Dedifferentiated amniotic fluid mesenchymal stem cell (primary cell): ENCODE results near the gene SPTLC2.
"Not testable (repeated sequence)": the region's sequence is repeated elsewhere in the genome, so short reads cannot be mapped to it uniquely, and the experiment has no call there.

ENCODE experiments used
- DNase-seq: peaks from one replicate; pipeline ENCODE4 v3.0.0-alpha.2; 2016; ENCODE audit errors: extremely low spot score

The SPTLC2 gene

DNA sequence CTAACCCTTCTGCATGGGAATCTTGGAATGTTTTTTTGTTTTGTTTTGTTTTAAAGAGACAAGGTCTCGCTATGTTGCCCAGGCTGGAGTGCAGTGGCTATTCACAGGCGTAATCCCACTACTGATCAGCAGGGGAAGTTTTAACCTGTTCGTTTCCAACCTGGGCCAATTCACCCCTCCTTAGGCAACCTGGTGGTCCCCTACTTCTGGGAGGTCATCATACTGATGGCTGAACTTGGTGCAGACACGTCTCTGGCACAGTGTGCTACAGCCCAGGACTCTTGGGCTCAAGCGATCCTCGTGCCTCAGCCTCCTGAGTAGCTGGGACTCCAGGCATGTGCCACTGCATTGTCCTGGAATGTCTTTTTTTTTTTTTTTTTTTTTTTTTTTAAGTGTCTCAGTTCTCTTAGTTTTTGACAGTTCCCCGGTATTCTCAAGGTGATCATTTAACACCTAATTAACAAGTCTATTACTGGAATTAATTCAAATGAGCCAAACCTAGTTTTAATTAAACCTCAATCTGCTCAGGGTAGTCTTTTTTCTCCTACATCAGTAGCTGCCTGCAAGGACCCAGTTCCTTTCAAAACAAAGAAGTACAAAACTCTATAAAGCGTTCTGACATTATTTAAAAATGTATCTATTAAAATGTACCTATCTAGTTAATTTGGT is 68.8 kb downstream of the SPTLC2 start:
- no peak for DNase-seq

GRCh38 chr14:77545171-77545570 is 71.3 kb downstream of the SPTLC2 start:
- DNase-seq: not testable (repeated sequence)

GRCh38 chr14:77544571-77544970 is 71.9 kb downstream of the SPTLC2 start:
- no peak for DNase-seq

- DNase-seq: no peak
Measured at GRCh38 chr14:77543637-77544334, 72.7 kb downstream of the SPTLC2 start.

DNA sequence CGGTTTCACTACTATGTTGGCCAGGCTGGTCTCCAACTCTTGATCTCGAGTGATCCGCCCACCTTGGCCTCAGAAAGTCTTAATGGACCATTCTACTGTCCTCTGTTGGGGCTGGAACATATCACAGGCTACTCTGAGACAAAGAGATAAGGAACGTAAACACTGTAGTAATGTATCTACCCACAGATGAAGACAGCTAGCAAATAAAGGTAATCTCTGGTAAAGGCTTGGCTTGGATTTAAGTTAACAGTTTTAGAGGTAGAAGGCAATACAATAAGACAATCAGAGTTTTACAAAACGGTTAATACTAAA is 73.2 kb downstream of the SPTLC2 start:
- no peak for DNase-seq

DNA sequence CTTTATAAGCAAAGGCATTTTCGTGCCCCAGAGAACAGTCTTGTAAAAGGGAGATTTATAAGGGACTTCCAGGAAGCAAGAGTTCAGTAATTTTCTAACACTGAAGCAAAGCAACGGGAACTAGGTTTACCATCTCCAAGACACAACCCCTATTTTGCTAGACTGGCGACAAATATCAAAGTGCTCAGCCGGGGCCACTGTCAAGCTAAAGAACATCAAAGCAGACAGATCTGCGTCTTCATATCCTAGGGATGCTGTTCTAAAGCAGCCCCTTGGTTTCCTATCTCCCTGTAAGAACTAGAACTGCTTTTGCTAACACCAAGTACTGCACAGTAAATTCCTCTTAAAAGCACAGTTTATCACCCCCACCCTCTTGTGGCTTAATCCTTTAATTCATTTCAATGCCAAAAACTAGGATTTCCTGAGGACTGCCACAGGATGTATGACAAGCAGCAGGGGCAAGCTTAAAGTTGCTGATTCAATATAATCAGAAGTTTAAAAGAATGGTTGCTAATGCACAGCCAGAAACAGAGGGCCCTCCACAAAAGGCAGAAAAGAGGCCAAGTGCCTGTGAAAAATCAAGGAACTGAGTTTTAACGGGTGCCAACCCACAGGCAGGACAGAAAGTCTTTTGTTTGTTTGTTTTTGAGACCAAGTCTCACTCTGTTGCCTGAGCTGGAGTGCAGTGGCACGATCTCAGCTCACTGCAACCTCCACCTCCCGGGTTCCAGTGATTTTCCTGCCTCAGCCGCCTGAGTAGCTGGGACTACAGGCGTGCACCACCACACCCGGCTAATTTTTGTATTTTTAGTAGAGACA is 73.8 kb downstream of the SPTLC2 start:
- DNase-seq: no peak

DNA sequence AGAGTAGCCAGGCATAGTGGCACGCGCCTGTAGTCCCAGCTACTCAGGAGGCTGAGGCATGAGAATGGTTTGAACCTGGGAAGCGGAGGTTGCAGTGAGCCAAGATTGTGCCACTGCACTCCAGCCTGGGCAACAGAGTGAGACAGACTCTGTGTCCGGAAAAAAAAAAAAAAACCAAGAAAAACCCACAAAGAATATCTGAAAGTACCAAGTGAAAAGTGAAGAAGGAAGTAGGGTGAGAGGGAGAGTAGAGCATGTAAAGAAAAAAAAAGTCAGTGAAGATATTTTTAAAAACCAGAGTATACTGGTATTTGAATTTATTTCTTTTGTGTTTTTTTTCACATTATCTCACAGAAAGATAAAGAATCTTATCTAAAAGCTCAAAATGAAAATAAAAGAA is 74.5 kb downstream of the SPTLC2 start:
- no peak for DNase-seq

- not testable (repeated sequence) for DNase-seq
Measured at GRCh38 chr14:77536951-77537350, 79.5 kb downstream of the SPTLC2 start.

- no peak for DNase-seq
Measured at GRCh38 chr14:77531071-77531470, 85.4 kb downstream of the SPTLC2 start.

DNA sequence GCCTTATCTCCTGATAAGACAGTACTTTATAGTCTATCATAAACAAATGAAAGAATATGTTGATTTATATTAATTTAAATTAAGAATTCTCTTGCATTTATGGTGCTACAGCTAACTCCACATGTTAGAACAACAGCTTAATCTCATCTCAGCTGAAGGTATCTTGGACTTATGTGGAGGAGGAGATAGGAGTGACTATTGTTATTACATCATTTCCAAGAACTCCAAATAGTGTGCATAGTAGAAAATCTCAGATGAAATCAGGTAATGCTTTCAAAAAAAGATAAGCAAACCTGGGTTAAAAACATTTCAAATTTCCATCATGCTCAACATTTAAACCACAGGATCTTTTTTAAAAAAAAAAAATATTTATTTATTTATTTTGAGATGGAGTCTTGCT is 86.5 kb downstream of the SPTLC2 start:
- DNase-seq: no peak

DNA sequence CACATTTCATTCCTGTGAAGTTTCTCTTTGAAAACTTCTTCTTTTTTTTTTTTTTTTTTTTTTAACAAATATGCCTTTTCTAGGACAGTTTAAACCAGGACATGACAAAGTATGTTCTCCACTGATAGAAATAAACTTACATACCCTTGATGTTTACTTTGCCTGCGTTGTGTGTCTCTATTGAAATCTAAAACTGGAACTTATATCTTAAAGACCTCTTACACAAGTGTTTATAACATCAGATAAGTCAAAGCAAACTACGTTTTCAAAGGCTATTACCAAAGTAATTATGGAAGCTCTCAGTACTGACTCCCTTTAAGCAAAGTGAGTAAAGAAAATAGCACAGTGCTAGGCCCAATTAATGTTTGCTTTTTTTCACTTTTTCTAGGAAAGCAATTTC is 87.2 kb downstream of the SPTLC2 start:
- DNase-seq: no peak

GRCh38 chr14:77528701-77529100 is 87.7 kb downstream of the SPTLC2 start:
- not testable (repeated sequence) for DNase-seq

GRCh38 chr14:77526266-77526665 is 90.2 kb downstream of the SPTLC2 start:
- DNase-seq: no peak

DNA sequence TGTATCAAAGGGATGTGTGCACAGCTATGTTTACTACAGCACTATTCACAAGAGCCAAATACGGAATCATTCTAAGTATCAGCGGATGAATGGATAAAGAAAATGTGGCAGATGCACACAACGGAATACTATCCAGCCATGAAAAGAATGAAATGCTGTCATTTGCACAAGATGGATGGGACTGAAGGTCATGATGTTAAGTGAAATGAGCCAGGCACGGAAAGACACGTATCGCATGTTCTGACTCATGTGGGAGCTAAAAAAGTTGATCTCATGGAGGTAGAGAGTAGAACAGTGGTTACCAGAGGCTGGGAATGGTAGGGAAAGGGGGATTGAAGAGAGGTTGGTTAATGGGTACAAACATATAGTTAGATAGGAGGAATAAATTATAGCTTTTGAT is 91.9 kb downstream of the SPTLC2 start:
- no peak for DNase-seq

- no peak for DNase-seq
Measured at GRCh38 chr14:77523109-77523508, 93.3 kb downstream of the SPTLC2 start.

- DNase-seq: no peak
Measured at GRCh38 chr14:77520555-77520954, 95.9 kb downstream of the SPTLC2 start.

- DNase-seq: no peak
Measured at GRCh38 chr14:77516126-77516525, 100.3 kb downstream of the SPTLC2 start.

- DNase-seq: no peak
Measured at GRCh38 chr14:77511486-77512162, 104.8 kb downstream of the SPTLC2 start.

- no peak for DNase-seq
Measured at GRCh38 chr14:77509366-77509765, 107.1 kb downstream of the SPTLC2 start.

- DNase-seq: no peak
Measured at GRCh38 chr14:77508876-77509275, 107.6 kb downstream of the SPTLC2 start.

- no peak for DNase-seq
Measured at GRCh38 chr14:77508249-77508648, 108.2 kb downstream of the SPTLC2 start.

- DNase-seq: no peak
Measured at GRCh38 chr14:77507762-77508161, 108.7 kb downstream of the SPTLC2 start.
